ENCODE measurements around the gene TMEM86A.
"Not testable (repeated sequence)": the region's sequence is repeated elsewhere in the genome, so short reads cannot be mapped to it uniquely, and the experiment has no call there.

The TMEM86A gene

GRCh38 chr11:18691467-18692140 lies 7.0 kb upstream of the TMEM86A start:
- H3K4me3 Mint-ChIP-seq; H3K36me3 Mint-ChIP-seq; H3K9me3 Mint-ChIP-seq; H3K27ac Mint-ChIP-seq; DNase-seq (ENCODE audit: low spot score in 2 of 2); H3K4me1 Mint-ChIP-seq: not testable (repeated sequence)
- peak; percentile 66 for ATAC-seq

- ATAC-seq: no peak
- H3K4me1 Mint-ChIP-seq: peaks cover 8% of the 10 kb centered on the region
- no peak for DNase-seq (ENCODE audit: low spot score in 2 of 2)
- H3K27ac Mint-ChIP-seq: no peak overlapping the region
- no peak overlapping the region for H3K4me3 Mint-ChIP-seq
- no peaks in the 10 kb centered on the region for H3K36me3 Mint-ChIP-seq
- H3K9me3 Mint-ChIP-seq: no peaks in the 10 kb centered on the region
These were observed 5.4 kb upstream of the TMEM86A start for GRCh38 chr11:18692941-18693760.

- no peaks in the 10 kb centered on the region for H3K9me3 Mint-ChIP-seq
- H3K4me3 Mint-ChIP-seq: no peak overlapping the region
- DNase-seq (ENCODE audit: low spot score in 2 of 2) (no peak), ATAC-seq (no peak)
- H3K27ac Mint-ChIP-seq: no peak overlapping the region
- no peaks in the 10 kb centered on the region for H3K36me3 Mint-ChIP-seq
- H3K4me1 Mint-ChIP-seq: peaks cover 24% of the 10 kb centered on the region
These were observed 1.8 kb upstream of the TMEM86A start for GRCh38 chr11:18696638-18697225.

- ATAC-seq (no peak), DNase-seq (ENCODE audit: low spot score in 2 of 2) (no peak)
- H3K27ac Mint-ChIP-seq: peak overlapping the region; percentile 63
- no peaks in the 10 kb centered on the region for H3K36me3 Mint-ChIP-seq
- H3K4me3 Mint-ChIP-seq: peak overlapping the region; percentile 71
- H3K9me3 Mint-ChIP-seq: no peaks in the 10 kb centered on the region
- peaks cover 24% of the 10 kb centered on the region for H3K4me1 Mint-ChIP-seq
These were observed 1.0 kb upstream of the TMEM86A start for GRCh38 chr11:18697576-18697975.

GRCh38 chr11:18699269-18699596 lies 654 bp downstream of the TMEM86A start:
- no peak for ATAC-seq
- Mint-ChIP-seq H3K36me3 (no peaks in the 10 kb centered on the region), H3K4me1 (peaks cover 25% of the 10 kb centered on the region), H3K9me3 (no peaks in the 10 kb centered on the region), H3K4me3 (peak overlapping the region; percentile 71), H3K27ac (no peak overlapping the region)
- no peak for DNase-seq (ENCODE audit: low spot score in 2 of 2)

GRCh38 chr11:18699848-18700261 lies 1.3 kb downstream of the TMEM86A start:
- Mint-ChIP-seq H3K4me1 (peaks cover 31% of the 10 kb centered on the region), H3K27ac (no peak overlapping the region), H3K36me3 (no peaks in the 10 kb centered on the region), H3K4me3 (peak overlapping the region; percentile 71), H3K9me3 (no peaks in the 10 kb centered on the region)
- ATAC-seq (no peak), DNase-seq (ENCODE audit: low spot score in 2 of 2) (no peak)

GRCh38 chr11:18700375-18700774 lies 1.8 kb downstream of the TMEM86A start:
- H3K4me1 Mint-ChIP-seq: peaks cover 37% of the 10 kb centered on the region
- no peaks in the 10 kb centered on the region for H3K36me3 Mint-ChIP-seq
- no peak for DNase-seq (ENCODE audit: low spot score in 2 of 2)
- ATAC-seq: no peak
- no peaks in the 10 kb centered on the region for H3K9me3 Mint-ChIP-seq
- H3K27ac Mint-ChIP-seq: no peak overlapping the region
- H3K4me3 Mint-ChIP-seq: peak overlapping the region; percentile 71

- Mint-ChIP-seq H3K4me3 (no peak overlapping the region), H3K4me1 (peaks cover 40% of the 10 kb centered on the region), H3K36me3 (no peaks in the 10 kb centered on the region), H3K27ac (no peak overlapping the region), H3K9me3 (no peaks in the 10 kb centered on the region)
- ATAC-seq (no peak), DNase-seq (ENCODE audit: low spot score in 2 of 2) (no peak)
These were observed 2.3 kb downstream of the TMEM86A start for GRCh38 chr11:18700872-18701271.

- DNase-seq (ENCODE audit: low spot score in 2 of 2) (no peak), ATAC-seq (no peak)
- no peak overlapping the region for H3K27ac Mint-ChIP-seq
- peaks cover 46% of the 10 kb centered on the region for H3K4me1 Mint-ChIP-seq
- H3K9me3 Mint-ChIP-seq: no peaks in the 10 kb centered on the region
- H3K36me3 Mint-ChIP-seq: no peaks in the 10 kb centered on the region
- no peak overlapping the region for H3K4me3 Mint-ChIP-seq
These were observed 3.1 kb downstream of the TMEM86A start for GRCh38 chr11:18701614-18702216.

- no peak for DNase-seq (ENCODE audit: low spot score in 2 of 2)
- H3K4me3 Mint-ChIP-seq: no peak overlapping the region
- H3K36me3 Mint-ChIP-seq: no peaks in the 10 kb centered on the region
- no peaks in the 10 kb centered on the region for H3K9me3 Mint-ChIP-seq
- ATAC-seq: no peak
- peaks cover 43% of the 10 kb centered on the region for H3K4me1 Mint-ChIP-seq
- no peak overlapping the region for H3K27ac Mint-ChIP-seq
These were observed 4.6 kb downstream of the TMEM86A start for GRCh38 chr11:18703001-18703763.

GRCh38 chr11:18704045-18704645 lies 5.6 kb downstream of the TMEM86A start:
- Mint-ChIP-seq H3K27ac (no peak overlapping the region), H3K4me1 (peaks cover 39% of the 10 kb centered on the region), H3K9me3 (no peaks in the 10 kb centered on the region), H3K4me3 (no peak overlapping the region), H3K36me3 (no peaks in the 10 kb centered on the region)
- DNase-seq (ENCODE audit: low spot score in 2 of 2): no peak
- no peak for ATAC-seq

- H3K4me3 Mint-ChIP-seq: peak overlapping the region; percentile 79
- peaks cover 34% of the 10 kb centered on the region for H3K4me1 Mint-ChIP-seq
- no peak for ATAC-seq
- no peak for DNase-seq (ENCODE audit: low spot score in 2 of 2)
- H3K36me3 Mint-ChIP-seq: no peaks in the 10 kb centered on the region
- H3K27ac Mint-ChIP-seq: no peak overlapping the region
- H3K9me3 Mint-ChIP-seq: no peaks in the 10 kb centered on the region
These were observed 6.1 kb downstream of the TMEM86A start for GRCh38 chr11:18704698-18705097.

GRCh38 chr11:18705651-18706281 lies 7.2 kb downstream of the TMEM86A start:
- H3K4me3 Mint-ChIP-seq: peak overlapping the region; percentile 79
- no peaks in the 10 kb centered on the region for H3K36me3 Mint-ChIP-seq
- peak overlapping the region; percentile 89 for H3K27ac Mint-ChIP-seq
- no peak for DNase-seq (ENCODE audit: low spot score in 2 of 2)
- no peaks in the 10 kb centered on the region for H3K9me3 Mint-ChIP-seq
- peaks cover 27% of the 10 kb centered on the region for H3K4me1 Mint-ChIP-seq
- ATAC-seq: peak; percentile 57
